GM03348 (cell line): ENCODE results near the gene PTPN6.

Experiments
- DNase-seq: peaks from one replicate; pipeline ENCODE4 v3.0.0; 2012; ENCODE audit warnings: low spot score

The PTPN6 gene

GRCh38 chr12:7009512-7009911 lies 58.4 kb downstream of the PTPN6 start:
- DNase-seq, result no peak
